ENCODE results near the gene GPR132. TPM values are rescaled to one million over a fixed set of nuclear protein-coding genes. Genes with fewer than 3 reads are reported as not detected.
"Not testable (repeated sequence)": the region's sequence is repeated elsewhere in the genome, so short reads cannot be mapped to it uniquely, and the experiment has no call there.

The GPR132 gene
- total and polyA plus RNA-seq, 4 donors: 2.3 to 19.5 (median 5.7) TPM

GRCh38 chr14:105064721-105065143 lies 498 bp downstream of the GPR132 start:
- H3K4me1 ChIP-seq (ENCODE audit: control insufficient read depth in 5 of 5, insufficient read depth in 5 of 5, low read length in 5 of 5): peaks cover 0 to 27% (median 20%) of the 10 kb centered on the region in 5 donors
- no peak for ATAC-seq (ENCODE audit: insufficient read depth, low FRiP score)
- no peak for TF ChIP-seq CTCF (IDR thresholded peaks at IDR 0.05; ENCODE audit: control extremely low read depth, extremely low read depth)

GRCh38 chr14:105064001-105064400 lies 1.2 kb downstream of the GPR132 start:
- Histone ChIP-seq H3K4me3 (no peak overlapping the region), H3K27ac (ENCODE audit: low read depth in 1 of 2, low read length in 1 of 2) (peak overlapping the region in 1 of 2 donors; percentile 32), H3K36me3 (ENCODE audit: control insufficient read depth in 4 of 4, insufficient read depth in 4 of 4, low read length in 4 of 4) (no peaks in the 10 kb centered on the region), H3K27me3 (ENCODE audit: control insufficient read depth in 3 of 3, insufficient read depth in 3 of 3, low read length in 2 of 3) (no peaks in the 10 kb centered on the region), H3K4me1 (ENCODE audit: control insufficient read depth in 5 of 5, insufficient read depth in 5 of 5, low read length in 5 of 5) (peaks cover 0 to 34% (median 22%) of the 10 kb centered on the region in 5 donors), H3K9me3 (ENCODE audit: control insufficient read depth in 4 of 4, insufficient read depth in 3 of 4, low read length in 3 of 4) (no peaks in the 10 kb centered on the region), H3K9ac (ENCODE audit: insufficient read depth in 1 of 2, low read length in 2 of 2) (no peak overlapping the region)
- no peak for DNase-seq
- no peak for ATAC-seq (ENCODE audit: insufficient read depth, low FRiP score)
- TF ChIP-seq CTCF (IDR thresholded peaks at IDR 0.05; ENCODE audit: control extremely low read depth, extremely low read depth): no peak
- 80 to 82% methylated on average over 10 of the region's 10 CpGs for WGBS, 2 donors

More at GRCh38 chr14:105064721-105065143, 498 bp downstream of the GPR132 start:
- Histone ChIP-seq H3K9me3 (ENCODE audit: control insufficient read depth in 4 of 4, insufficient read depth in 3 of 4, low read length in 3 of 4) (no peaks in the 10 kb centered on the region), H3K36me3 (ENCODE audit: control insufficient read depth in 4 of 4, insufficient read depth in 4 of 4, low read length in 4 of 4) (no peaks in the 10 kb centered on the region), H3K4me3 (no peak overlapping the region), H3K27ac (ENCODE audit: low read depth in 1 of 2, low read length in 1 of 2) (peak overlapping the region in 1 of 2 donors; percentile 29), H3K9ac (ENCODE audit: insufficient read depth in 1 of 2, low read length in 2 of 2) (no peak overlapping the region), H3K27me3 (ENCODE audit: control insufficient read depth in 3 of 3, insufficient read depth in 3 of 3, low read length in 2 of 3) (no peaks in the 10 kb centered on the region)
- WGBS, 2 donors: 33 to 46% methylated on average over 12 of the region's 12 CpGs
- DNase-seq: no peak

GRCh38 chr14:105063506-105063905 lies 1.7 kb downstream of the GPR132 start:
- not testable (repeated sequence) for H3K4me3 ChIP-seq
- peaks cover 0 to 37% (median 22%) of the 10 kb centered on the region in 5 donors for H3K4me1 ChIP-seq (ENCODE audit: control insufficient read depth in 5 of 5, insufficient read depth in 5 of 5, low read length in 5 of 5)

GRCh38 chr14:105063056-105063455 lies 2.2 kb downstream of the GPR132 start:
- H3K27me3 ChIP-seq (ENCODE audit: control insufficient read depth in 3 of 3, insufficient read depth in 3 of 3, low read length in 2 of 3): no peaks in the 10 kb centered on the region
- DNase-seq (no peak), ATAC-seq (ENCODE audit: insufficient read depth, low FRiP score) (no peak)
- H3K9ac ChIP-seq (ENCODE audit: insufficient read depth in 1 of 2, low read length in 2 of 2): no peak overlapping the region
- H3K9me3 ChIP-seq (ENCODE audit: control insufficient read depth in 4 of 4, insufficient read depth in 3 of 4, low read length in 3 of 4): no peaks in the 10 kb centered on the region
- H3K36me3 ChIP-seq (ENCODE audit: control insufficient read depth in 4 of 4, insufficient read depth in 4 of 4, low read length in 4 of 4): no peaks in the 10 kb centered on the region
- WGBS, 2 donors: 83% methylated on average over 10 of the region's 10 CpGs
- peaks cover 0 to 37% (median 22%) of the 10 kb centered on the region in 5 donors for H3K4me1 ChIP-seq (ENCODE audit: control insufficient read depth in 5 of 5, insufficient read depth in 5 of 5, low read length in 5 of 5)
- no peak overlapping the region for H3K4me3 ChIP-seq
- no peak overlapping the region for H3K27ac ChIP-seq (ENCODE audit: low read depth in 1 of 2, low read length in 1 of 2)
- no peak for TF ChIP-seq CTCF (IDR thresholded peaks at IDR 0.05; ENCODE audit: control extremely low read depth, extremely low read depth)

More at GRCh38 chr14:105063506-105063905, 1.7 kb downstream of the GPR132 start:
- not testable (repeated sequence) for ATAC-seq (ENCODE audit: insufficient read depth, low FRiP score); H3K27me3 ChIP-seq (ENCODE audit: control insufficient read depth in 3 of 3, insufficient read depth in 3 of 3, low read length in 2 of 3); H3K9ac ChIP-seq (ENCODE audit: insufficient read depth in 1 of 2, low read length in 2 of 2); H3K9me3 ChIP-seq (ENCODE audit: control insufficient read depth in 4 of 4, insufficient read depth in 3 of 4, low read length in 3 of 4); H3K27ac ChIP-seq (ENCODE audit: low read depth in 1 of 2, low read length in 1 of 2); DNase-seq; H3K36me3 ChIP-seq (ENCODE audit: control insufficient read depth in 4 of 4, insufficient read depth in 4 of 4, low read length in 4 of 4)
- 57 to 69% methylated on average over 8 to 10 of the region's 10 CpGs for WGBS, 2 donors

Measured in lung (tissue), 12 donors.